GM10248 (cell line): Measurements from ENCODE around the gene HS2ST1.

Source experiments
- CTCF ChIA-PET: fragments of 300-600 bp; sonication (Branson Sonifier 250); formaldehyde crosslinking; extraction: SDS; loops from one replicate; lab custom pipeline; 2021; ENCODE audit warnings: antibody characterized with exemption; lab: Yijun Ruan, JAX
- POLR2A ChIA-PET: fragments of 350-650 bp; sonication (Branson Sonifier 250); formaldehyde crosslinking; extraction: SDS; loops from one replicate; lab custom pipeline; 2020; ENCODE audit warnings: antibody characterized with exemption; lab: Yijun Ruan, JAX
- DNase-seq: peaks from one replicate; pipeline ENCODE4 v3.0.0; 2012; ENCODE audit errors: extremely low spot score
- CTCF ChIP-seq: IDR thresholded peaks from 2 replicates; pipeline ENCODE4 v1.5.1; 2012; ENCODE audit warnings: mild to moderate bottlenecking, low read depth; ENCODE audit errors: extremely low read depth, missing control alignments, control extremely low read depth

Gene HS2ST1

GRCh38 chr1:87106144-87106543, 191.7 kb downstream of the HS2ST1 start:
- POLR2A ChIA-PET, result no interaction called here

GRCh38 chr1:87106867-87107266, 192.4 kb downstream of the HS2ST1 start:
- ChIA-PET CTCF (interaction anchor here (1.3 to 1.7 kb wide), 3 partner anchors 11 to 273 kb away, joined by 4 to 7 read pairs (median 5); no protein-coding TSS in a partner anchor), POLR2A (no interaction called here)
- DNase-seq, result no peak
- no peak for TF ChIP-seq CTCF

More at GRCh38 chr1:87106144-87106543, 191.7 kb downstream of the HS2ST1 start:
- TF ChIP-seq CTCF, result no peak
- DNase-seq, result no peak
- CTCF ChIA-PET, result interaction anchor here (1.3 to 1.7 kb wide), 5 partner anchors 10 to 273 kb away, joined by 3 to 7 read pairs (median 4); no protein-coding TSS in a partner anchor

- ChIA-PET POLR2A (no interaction called here), CTCF (interaction anchor here (1.0 to 2.4 kb wide), 6 partner anchors 9 to 24 kb away, joined by 3 to 11 read pairs (median 6); no protein-coding TSS in a partner anchor)
- no peak for DNase-seq
- no peak for TF ChIP-seq CTCF
Observed at GRCh38 chr1:87108228-87108627, 193.8 kb downstream of the HS2ST1 start.

GRCh38 chr1:87108814-87109411, 194.5 kb downstream of the HS2ST1 start:
- TF ChIP-seq CTCF, result no peak
- ChIA-PET POLR2A (no interaction called here), CTCF (interaction anchor here (1.0 to 2.4 kb wide), 7 partner anchors 9 to 29 kb away, joined by 3 to 11 read pairs (median 4); no protein-coding TSS in a partner anchor)
- DNase-seq, result no peak

GRCh38 chr1:87111659-87112371, 197.4 kb downstream of the HS2ST1 start:
- ChIA-PET POLR2A (no interaction called here), CTCF (interaction anchor here (0.9 kb wide), 1 partner anchor 32 kb away, joined by 3 read pairs; no protein-coding TSS in a partner anchor)

More at GRCh38 chr1:87111659-87112371, 197.4 kb downstream of the HS2ST1 start:
- TF ChIP-seq CTCF, result no peak
- no peak for DNase-seq
